Suprapubic skin (tissue), 4 donors: ENCODE results near the gene GGN. TPM values are rescaled to one million over a fixed set of nuclear protein-coding genes. Genes with fewer than 3 reads are reported as not detected.
"Not testable (repeated sequence)": the region's sequence is repeated elsewhere in the genome, so short reads cannot be mapped to it uniquely, and the experiment has no call there.

Experiments used
- DNase-seq, 2 donors: peaks; one replicate each; pipeline ENCODE4 v3.0.0-alpha.2; 2019; ENCODE audit warnings: low spot score in 2 of 2
- H3K27ac ChIP-seq: fragments of 200-600 bp; sonication (generic); one replicate; pipeline ENCODE4 v1.5.1; 2019
- H3K27me3 ChIP-seq: fragments of 200-600 bp; sonication (generic); one replicate; pipeline ENCODE4 v1.5.1; 2019
- H3K36me3 ChIP-seq: fragments of 200-600 bp; sonication (generic); one replicate; pipeline ENCODE4 v1.5.1; 2019
- H3K4me1 ChIP-seq: fragments of 200-600 bp; sonication (generic); one replicate; pipeline ENCODE4 v1.5.1; 2019
- H3K4me3 ChIP-seq: fragments of 200-600 bp; sonication (generic); one replicate; pipeline ENCODE4 v1.5.1; 2019; ENCODE audit warnings: mild to moderate bottlenecking
- H3K9me3 ChIP-seq: fragments of 200-600 bp; sonication (generic); one replicate; pipeline ENCODE4 v1.5.1; 2019
- EP300 ChIP-seq: sonication (generic); formaldehyde crosslinking; IDR thresholded peaks from one replicate; pipeline ENCODE4 v1.6.1; 2017; ENCODE audit warnings: antibody characterized with exemption
- POLR2A ChIP-seq, 2 donors: fragments of 450-650 bp; IDR thresholded peaks; one replicate each; pipeline ENCODE4 v1.6.1; 2017; ENCODE audit warnings: antibody characterized with exemption in 2 of 2, mild to moderate bottlenecking in 2 of 2, moderate library complexity in 2 of 2
- POLR2AphosphoS5 ChIP-seq, 3 donors: sonication (generic); formaldehyde crosslinking; IDR thresholded peaks; one replicate each; pipeline ENCODE4 v1.6.1; 2017; ENCODE audit warnings: antibody characterized with exemption in 3 of 3
- WGBS: methylation state at CpG from one replicate; pipeline ENCODE4 v1.1.5; 2018; 5-methylcytosine and 5-hydroxymethylcytosine counted together
- total RNA-seq, 4 donors: library from RNA; depleted of rRNA; stranded (reverse); fragments of >200 nt; gene quantifications; one replicate each; pipeline ENCODE4 v1.1.0, GENCODE V29; 2016
- TF ChIP-seq, protein P1 (sequence below), 2 donors: fragments of 200-600 bp in 1 of 2; fragments of 450-650 bp in 1 of 2; sonication (generic) in 1 of 2; IDR thresholded peaks; one replicate each; pipeline ENCODE4 v1.5.1; 2016 to 2019; ENCODE audit warnings: antibody characterized with exemption in 2 of 2, mild to moderate bottlenecking in 1 of 2, moderate library complexity in 1 of 2

The GGN gene
- total RNA-seq, 4 donors from 2014 or later, result 0.26 to 0.68 (median 0.60) TPM; not detected in 1

DNA sequence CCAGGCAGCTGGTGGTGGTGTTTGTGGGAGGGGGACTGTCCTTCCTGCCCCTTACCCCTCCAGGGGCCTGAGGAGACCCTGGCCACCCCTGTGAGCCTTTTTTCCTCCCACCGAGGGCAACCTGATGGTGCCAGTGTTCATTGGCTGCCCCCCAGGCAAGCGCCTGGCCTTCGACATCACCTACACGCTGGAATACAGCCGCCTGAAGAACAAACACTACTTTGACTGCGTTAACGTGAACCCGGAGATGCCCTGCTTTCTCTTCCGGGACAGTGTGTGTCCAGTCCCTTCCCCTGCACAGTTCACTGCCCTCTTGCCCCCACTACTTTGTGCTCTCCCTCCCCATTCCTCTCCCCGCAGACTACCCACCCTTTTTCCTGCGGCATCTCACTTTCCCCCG is 20.8 kb downstream of the GGN start:
- H3K4me3 ChIP-seq, result no peak overlapping the region
- 83% methylated on average over 12 of the region's 12 CpGs for WGBS
- DNase-seq, result no peak
- H3K9me3 ChIP-seq, result no peaks in the 10 kb centered on the region
- no peak overlapping the region for H3K27ac ChIP-seq
- TF ChIP-seq, protein P1, sequence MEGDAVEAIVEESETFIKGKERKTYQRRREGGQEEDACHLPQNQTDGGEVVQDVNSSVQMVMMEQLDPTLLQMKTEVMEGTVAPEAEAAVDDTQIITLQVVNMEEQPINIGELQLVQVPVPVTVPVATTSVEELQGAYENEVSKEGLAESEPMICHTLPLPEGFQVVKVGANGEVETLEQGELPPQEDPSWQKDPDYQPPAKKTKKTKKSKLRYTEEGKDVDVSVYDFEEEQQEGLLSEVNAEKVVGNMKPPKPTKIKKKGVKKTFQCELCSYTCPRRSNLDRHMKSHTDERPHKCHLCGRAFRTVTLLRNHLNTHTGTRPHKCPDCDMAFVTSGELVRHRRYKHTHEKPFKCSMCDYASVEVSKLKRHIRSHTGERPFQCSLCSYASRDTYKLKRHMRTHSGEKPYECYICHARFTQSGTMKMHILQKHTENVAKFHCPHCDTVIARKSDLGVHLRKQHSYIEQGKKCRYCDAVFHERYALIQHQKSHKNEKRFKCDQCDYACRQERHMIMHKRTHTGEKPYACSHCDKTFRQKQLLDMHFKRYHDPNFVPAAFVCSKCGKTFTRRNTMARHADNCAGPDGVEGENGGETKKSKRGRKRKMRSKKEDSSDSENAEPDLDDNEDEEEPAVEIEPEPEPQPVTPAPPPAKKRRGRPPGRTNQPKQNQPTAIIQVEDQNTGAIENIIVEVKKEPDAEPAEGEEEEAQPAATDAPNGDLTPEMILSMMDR (IDR thresholded peaks at IDR 0.05), result no peak
- TF ChIP-seq POLR2A (IDR thresholded peaks at IDR 0.05) (no peak), POLR2AphosphoS5 (IDR thresholded peaks at IDR 0.05) (no peak), EP300 (no peak)
- H3K27me3 ChIP-seq, result no peaks in the 10 kb centered on the region
- peaks cover 12% of the 10 kb centered on the region for H3K4me1 ChIP-seq
- H3K36me3 ChIP-seq, result no peaks in the 10 kb centered on the region

DNA sequence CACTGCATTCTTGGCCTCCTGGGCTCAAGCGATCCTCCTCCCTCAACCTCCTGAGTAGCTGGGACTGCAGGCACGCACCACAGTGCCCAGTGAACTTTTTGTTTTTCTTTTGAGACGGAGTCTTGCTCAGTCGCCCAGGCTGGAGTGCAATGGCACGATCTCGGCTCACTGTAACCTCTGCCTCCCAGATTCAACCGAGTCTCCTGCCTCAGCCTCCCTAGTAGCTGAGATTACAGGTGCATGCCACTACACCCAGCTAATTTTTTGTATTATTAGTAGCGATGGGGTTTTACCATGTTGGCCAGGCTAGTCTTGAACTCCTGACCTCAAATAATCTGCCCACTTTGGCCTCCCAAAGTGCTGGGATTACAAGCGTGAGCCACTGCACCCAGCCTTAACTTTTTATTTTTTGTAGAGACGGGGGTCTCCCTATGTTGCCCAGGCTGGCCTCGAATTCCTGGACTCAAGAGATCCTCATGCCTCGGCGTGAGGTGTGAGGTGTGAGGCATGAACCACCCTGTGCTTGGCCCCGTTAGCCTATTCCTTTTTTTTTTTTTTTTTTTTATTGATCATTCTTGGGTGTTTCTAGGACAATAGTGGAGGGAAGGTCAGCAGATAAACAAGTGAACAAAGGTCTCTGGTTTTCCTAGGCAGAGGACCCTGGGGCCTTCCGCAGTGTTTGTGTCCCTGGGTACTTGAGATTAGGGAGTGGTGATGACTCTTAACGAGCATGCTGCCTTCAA is 24.7 kb downstream of the GGN start:
- H3K27me3 ChIP-seq, result peaks cover 19% of the 10 kb centered on the region
- not testable (repeated sequence) for DNase-seq, H3K27ac ChIP-seq, H3K36me3 ChIP-seq, H3K9me3 ChIP-seq
- peak overlapping the region; percentile 70 for H3K4me3 ChIP-seq
- H3K4me1 ChIP-seq, result peaks cover 21% of the 10 kb centered on the region
- WGBS, result 81% methylated on average over 15 of the region's 16 CpGs

DNA sequence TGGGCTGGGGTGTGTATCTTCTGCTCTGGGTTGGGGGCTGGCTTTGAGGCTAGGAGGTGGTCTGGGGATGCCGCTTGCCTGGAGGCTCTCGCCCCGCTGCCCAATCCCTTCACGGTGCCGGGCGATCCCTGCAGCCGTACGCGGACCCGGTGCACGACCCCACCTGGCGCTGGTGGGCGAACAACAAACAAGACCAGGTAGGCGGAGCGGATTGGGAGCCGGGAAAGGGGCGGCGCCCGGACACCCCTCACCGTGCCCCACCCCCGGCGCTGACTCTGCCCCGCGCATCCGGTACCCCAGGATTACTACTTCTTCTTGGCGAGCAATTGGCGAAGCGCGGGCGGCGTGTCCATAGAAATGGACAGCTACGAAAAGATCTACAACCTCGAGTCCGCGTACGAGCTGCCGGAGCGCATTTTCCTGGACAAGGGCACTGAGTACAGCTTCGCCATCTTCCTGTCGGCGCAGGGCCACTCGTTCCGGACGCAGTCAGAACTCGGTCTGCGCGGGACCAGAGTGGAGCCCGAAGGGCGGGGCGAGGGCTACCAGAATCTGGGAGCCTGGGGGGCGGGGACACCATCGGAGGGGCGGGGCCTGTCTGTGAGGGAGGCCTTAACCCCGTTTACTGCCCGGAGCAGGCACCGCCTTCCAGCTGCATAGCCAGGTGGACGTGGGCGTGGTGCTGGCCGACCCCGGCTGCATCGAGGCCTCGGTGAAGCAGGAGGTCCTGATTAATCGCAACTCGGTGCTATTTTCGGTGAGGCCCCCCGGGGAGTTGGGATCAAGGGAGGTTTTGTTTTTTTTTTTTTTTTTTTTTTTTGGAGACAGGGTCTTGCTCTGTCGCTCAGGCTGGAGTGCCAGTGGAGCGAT is 25.5 kb downstream of the GGN start:
- DNase-seq, result peak; percentile 92
- 4% methylated on average over 17 of the region's 68 CpGs for WGBS
- no peaks in the 10 kb centered on the region for H3K36me3 ChIP-seq
- TF ChIP-seq EP300, result no peak
- TF ChIP-seq POLR2AphosphoS5 (IDR thresholded peaks at IDR 0.05), result no peak
- TF ChIP-seq POLR2A (IDR thresholded peaks at IDR 0.05), result no peak
- TF ChIP-seq, protein P1 (IDR thresholded peaks at IDR 0.05), result no peak
- H3K27ac ChIP-seq, result peak overlapping the region; percentile 40
- H3K4me1 ChIP-seq, result peaks cover 21% of the 10 kb centered on the region
- peak overlapping the region; percentile 70 for H3K4me3 ChIP-seq
- H3K9me3 ChIP-seq, result no peaks in the 10 kb centered on the region
- peaks cover 19% of the 10 kb centered on the region for H3K27me3 ChIP-seq

DNA sequence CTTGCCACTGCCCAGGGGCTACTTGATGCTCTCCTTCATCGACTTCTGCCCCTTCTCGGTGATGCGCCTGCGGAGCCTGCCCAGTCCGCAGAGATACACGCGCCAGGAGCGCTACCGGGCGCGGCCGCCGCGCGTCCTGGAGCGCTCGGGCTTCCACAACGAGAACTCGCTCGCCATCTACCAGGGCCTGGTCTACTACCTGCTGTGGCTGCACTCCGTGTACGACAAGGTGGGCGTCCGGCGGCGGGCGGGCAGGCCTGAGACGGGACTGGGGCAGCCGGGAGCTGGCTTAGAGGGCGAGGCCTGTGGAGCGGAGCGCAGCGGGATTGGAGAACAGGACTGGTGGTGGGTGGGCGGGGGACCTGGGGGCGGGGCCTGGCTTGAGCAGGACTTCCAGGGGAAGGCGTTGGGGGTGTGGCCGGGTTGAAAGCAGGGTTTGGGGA is 26.2 kb downstream of the GGN start:
- Histone ChIP-seq H3K36me3 (no peaks in the 10 kb centered on the region), H3K4me1 (peaks cover 21% of the 10 kb centered on the region), H3K4me3 (peak overlapping the region; percentile 70), H3K27me3 (peaks cover 19% of the 10 kb centered on the region), H3K9me3 (no peaks in the 10 kb centered on the region), H3K27ac (peak overlapping the region; percentile 40)
- DNase-seq, result peak; percentile 81 to 87
- WGBS, result no CpG with 5 or more reads among the region's 37 CpGs
- no peak for TF ChIP-seq POLR2A (IDR thresholded peaks at IDR 0.05)
- TF ChIP-seq, protein P1 (IDR thresholded peaks at IDR 0.05), result peak in 1 of 2 donors; percentile 36

DNA sequence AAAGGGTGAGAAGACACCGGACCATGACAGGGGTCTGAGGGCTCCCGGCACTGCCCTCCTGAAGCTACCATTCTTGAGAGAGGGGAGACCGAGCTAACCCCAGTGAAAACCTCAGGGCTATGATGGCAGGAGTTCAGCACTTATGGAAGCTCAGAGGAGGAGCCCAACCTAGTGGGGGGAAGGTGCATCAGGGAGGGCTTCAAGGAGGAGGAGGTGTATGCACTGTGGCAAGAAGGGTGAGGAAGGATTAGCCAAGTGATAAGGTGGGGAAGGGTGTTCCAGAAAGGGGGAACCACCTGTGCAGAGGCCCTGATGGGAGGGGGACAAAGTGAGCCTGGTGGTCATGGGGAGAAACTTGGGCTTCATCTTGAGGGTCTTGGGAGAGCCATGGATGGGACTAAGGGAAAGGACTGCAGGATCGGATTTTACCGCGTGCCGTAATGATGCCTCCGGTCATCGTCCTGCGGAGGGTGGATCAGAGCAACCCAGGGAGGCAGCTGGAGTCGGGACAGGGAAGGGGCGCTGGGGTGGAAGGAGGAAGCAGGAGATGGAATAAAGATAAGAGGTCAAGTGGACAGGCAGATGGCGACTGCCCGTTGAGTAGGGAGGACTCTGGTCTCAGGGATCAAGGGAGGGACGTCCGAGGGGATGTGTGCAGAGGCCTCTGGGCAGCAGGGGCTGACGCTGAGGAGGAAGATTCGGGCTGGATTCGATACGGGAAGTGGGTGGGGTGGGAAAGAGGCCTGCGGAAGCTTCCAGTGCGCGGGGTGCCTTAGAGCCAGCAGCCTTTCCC is 26.8 kb downstream of the GGN start:
- 12% methylated on average over 21 of the region's 23 CpGs for WGBS
- H3K4me3 ChIP-seq, result peak overlapping the region; percentile 70
- no peaks in the 10 kb centered on the region for H3K9me3 ChIP-seq
- H3K4me1 ChIP-seq, result peaks cover 21% of the 10 kb centered on the region
- no peak for DNase-seq
- H3K36me3 ChIP-seq, result no peaks in the 10 kb centered on the region
- TF ChIP-seq, protein P1 (IDR thresholded peaks at IDR 0.05), result no peak
- no peak for TF ChIP-seq POLR2AphosphoS5 (IDR thresholded peaks at IDR 0.05)
- TF ChIP-seq POLR2A (IDR thresholded peaks at IDR 0.05), result no peak
- no peak for TF ChIP-seq EP300
- peaks cover 19% of the 10 kb centered on the region for H3K27me3 ChIP-seq
- H3K27ac ChIP-seq, result no peak overlapping the region
